ENCODE data around the gene PSD4.
A peak's percentile ranks its signal among the peaks of the same experiment; 100 is the strongest.

Gene PSD4

DNA sequence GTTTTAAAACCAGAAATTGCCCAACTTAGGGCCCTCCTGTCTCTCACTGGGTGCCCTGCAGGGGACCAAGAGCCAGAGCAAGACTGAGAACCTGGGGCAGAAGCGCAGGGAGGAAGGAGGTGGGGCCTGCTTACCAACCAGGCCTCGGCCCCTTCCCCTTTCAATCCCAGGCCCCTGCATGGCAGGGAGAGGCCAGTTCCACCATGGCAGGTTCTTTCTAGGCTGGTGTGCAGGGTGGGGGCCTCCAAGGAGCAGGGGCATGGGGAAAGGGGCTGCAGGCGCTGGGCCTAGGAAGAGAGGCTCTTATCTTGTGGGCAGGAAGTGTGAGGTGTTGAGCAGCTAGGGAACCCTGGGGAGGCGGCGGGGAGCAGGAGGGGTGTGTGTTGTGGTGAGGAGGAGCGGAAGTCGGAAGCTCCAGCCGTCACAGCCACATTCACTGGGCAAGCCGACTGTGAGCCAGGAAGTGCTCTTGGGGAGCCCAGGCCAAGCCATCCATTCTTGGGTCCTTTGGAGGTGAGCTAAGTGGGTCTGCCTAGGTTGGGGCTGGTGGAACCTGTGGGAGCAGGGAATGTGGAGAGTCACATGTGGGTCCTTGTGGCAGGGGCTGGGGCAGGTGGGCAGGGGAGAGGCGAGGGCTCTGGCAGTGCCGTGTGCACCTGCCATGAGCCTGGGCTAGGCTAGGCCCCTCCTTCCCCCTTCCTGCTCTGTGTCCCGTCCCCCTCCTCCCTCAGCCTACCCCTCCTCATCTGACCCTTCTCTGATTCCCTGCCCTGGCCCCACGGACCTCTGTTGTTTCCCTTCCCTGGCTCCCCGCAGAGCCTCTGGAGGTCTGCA, at the start of gene PSD4:
PSD4 (plus strand) TSS at position 430 of the 834 bp plus-strand sequence. CDS start 8,486 bp downstream, outside the sequence.
- peak; percentile 83 for DNase-seq (ENCODE audit: low read depth)

DNA sequence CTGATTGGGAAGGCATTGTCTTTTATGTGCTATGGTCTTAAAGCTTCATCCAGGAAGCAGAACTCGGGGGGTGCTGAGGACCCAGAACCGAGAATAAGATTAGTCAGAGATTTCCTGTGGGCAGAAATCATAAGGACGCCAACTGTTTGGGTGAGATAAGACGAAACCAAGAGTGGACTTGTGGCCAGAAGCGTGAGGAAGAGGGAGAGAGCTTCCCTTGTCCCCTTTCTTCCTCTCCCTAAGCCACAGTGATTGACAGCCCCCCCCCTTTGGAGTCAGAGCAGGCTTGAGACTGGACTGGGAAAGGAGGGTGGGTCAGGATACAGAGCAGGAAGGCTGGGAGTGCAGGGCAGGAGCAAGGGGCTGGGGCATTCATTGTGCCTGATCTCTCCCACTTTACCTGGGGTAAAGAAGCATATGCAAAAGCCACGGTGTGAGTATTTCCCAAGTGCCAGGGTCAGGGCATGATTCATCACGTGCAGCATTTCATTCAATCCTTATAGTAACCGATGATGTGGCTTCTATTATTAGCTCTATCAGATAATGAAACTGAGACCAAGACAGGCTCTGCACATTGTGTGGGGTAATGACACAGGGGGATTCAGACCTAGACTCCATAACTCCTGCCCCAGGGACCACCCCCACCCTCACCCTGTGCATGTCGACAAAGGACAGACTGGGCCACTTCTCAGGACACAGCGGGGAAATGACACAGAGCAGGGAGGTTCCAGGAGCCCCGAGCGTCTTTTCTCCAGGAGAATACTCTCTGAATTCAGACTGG, 49.4 kb upstream of the PSD4 start:
- no peak for DNase-seq (ENCODE audit: low read depth)

DNA sequence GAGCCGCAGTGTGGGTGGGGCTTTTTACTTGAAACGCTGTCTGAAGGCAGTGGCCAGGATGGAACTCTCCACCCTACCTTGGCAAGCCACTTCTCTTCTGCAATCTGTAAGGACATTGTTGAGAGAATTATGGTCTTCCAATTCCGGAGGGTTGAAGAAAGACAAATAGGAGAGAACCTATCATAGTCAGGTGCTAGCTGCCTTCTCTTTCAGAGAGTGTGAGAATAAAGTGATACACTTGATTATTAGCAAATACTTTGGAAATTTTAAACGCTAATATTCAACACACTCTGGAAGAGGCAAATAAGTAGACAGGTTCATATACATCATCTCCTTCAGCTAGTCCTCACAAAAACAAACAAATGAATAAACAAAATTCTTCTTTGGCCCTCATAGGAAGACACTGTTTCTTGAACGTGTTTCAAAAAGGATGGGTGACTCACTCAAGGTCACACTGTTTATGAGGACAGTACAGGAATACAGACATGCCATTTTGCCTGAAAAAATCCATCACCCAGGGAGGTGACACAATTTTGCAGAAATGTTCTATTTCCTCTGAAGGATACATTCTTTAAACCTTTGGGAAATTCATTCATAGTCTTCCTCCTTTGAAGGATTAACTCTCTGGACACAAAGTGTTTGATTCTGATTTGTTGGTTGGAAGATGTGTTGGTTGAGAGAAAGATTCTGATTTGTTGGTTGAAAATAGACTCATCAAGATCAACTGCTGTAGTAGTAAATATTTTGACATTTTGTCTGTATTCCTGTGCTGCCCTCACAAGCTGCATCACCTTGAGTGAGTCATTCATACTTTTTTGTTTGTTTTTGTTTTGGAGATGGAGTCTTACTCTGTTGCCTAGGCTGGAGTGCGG, 48.6 kb upstream of the PSD4 start:
- no peak for DNase-seq (ENCODE audit: low read depth)

DNA sequence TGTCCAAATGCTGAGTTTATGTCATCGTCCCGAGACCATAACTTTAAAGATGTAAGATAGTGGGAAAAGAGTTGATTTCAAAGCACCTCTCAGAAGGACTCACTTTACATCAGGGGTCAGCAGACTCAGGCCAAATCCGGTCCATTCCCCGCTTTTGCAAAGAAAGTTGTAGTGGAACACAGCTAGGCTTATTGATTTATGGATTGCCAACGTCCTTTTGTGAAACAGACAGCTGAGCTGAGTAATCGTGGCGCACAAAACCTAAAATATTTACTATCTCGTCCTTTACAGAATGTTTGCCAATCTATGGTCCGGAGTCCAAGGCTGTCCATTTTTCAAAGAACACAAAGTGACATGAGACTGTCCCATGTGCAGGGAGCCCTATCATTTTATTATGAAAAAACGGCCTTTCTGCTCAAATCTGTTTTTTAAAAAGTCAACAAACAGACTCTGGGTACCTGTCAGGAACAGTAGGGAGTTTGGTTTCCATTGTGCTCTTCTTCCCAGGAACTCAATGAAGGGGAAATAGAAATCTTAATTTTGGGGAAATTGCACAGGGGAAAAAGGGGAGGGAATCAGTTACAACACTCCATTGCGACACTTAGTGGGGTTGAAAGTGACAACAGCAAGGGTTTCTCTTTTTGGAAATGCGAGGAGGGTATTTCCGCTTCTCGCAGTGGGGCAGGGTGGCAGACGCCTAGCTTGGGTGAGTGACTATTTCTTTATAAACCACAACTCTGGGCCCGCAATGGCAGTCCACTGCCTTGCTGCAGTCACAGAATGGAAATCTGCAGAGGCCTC, 46.7 kb upstream of the PSD4 start, which contains the start of gene IL1RN:
IL1RN (plus strand) TSS at position 754 of the 801 bp plus-strand sequence; CDS start at position 781, 27 bp downstream.
- no peak for DNase-seq (ENCODE audit: low read depth)

DNA sequence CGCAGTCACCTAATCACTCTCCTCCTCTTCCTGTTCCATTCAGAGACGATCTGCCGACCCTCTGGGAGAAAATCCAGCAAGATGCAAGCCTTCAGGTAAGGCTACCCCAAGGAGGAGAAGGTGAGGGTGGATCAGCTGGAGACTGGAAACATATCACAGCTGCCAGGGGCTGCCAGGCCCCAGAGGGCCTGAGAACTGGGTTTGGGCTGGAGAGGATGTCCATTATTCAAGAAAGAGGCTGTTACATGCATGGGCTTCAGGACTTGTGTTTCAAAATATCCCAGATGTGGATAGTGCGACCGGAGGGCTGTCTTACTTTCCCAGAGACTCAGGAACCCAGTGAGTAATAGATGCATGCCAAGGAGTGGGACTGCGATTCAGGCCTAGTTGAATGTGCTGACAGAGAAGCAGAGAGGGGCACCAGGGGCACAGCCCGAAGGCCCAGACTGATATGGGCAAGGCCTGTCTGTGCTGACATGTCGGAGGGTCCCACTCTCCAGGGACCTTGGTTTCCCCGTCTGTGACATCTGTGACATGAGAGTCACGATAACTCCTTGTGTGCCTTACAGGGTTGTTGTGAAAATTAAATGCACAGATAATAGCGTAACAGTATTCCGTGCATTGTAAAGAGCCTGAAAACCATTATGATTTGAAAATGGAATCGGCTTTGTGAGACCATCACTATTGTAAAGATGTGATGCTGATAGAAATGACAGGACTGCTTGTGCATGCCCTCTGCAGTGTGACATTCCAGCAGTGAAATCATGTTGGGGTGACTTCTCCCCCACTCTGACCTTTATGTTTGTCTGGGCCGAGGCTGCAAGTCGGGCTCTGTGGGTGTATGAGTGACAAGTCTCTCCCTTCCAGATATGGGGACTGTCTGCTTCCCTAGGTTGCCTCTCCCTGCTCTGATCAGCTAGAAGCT, 45.9 kb upstream of the PSD4 start:
- DNase-seq (ENCODE audit: low read depth), result no peak

DNA sequence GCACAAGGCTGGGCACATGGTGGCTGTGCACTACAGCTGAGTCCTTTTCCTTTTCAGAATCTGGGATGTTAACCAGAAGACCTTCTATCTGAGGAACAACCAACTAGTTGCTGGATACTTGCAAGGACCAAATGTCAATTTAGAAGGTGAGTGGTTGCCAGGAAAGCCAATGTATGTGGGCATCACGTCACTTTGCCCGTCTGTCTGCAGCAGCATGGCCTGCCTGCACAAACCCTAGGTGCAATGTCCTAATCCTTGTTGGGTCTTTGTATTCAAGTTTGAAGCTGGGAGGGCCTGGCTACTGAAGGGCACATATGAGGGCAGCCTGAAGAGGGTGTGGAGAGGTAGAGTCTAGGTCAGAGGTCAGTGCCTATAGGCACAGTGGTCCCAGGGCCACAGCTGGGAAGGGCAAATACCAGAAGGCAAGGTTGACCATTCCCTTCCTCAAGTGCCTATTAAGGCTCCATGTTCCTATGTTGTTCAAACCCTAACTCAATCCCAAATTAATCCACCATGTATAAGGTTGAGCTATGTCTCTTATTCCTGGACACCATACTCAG, 44.2 kb upstream of the PSD4 start:
- DNase-seq (ENCODE audit: low read depth), result no peak

DNA sequence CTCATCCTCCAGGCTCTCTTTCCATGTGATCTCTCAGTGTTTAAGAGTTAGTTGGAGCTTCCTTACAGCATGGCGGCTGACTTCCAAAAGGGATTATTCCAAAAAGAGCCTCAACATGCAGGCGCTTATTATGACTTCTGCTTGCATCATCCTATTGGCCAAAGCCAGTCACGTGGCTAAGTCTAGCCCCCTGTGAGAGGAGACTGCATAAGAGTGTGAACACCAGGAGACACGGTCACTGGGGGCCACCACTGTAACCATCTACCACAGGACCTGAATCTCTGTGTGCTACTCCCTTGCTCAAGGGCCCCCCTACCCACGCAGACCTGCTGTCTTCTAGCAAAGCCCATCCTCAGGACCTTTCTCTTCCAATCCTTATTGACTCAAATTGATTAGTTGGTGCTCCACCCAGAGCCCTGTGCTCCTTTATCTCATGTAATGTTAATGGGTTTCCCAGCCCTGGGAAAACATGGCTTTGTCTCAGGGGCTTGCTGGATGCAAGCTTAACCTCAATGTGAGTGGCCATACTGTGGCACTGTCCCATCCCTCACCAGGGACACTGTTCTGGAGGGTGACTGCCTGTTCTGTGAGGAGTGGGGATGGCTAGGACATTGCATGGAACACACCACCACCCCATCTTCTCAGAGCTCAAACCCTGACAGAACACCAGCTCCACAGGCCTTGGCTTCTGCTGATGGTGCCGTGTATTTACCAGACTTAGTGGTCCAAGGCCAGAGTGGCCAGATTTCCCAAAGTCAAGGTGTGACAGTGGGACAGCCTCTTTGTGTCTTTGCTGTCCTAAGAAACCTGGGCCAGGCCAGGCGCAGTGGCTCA, 42.2 kb upstream of the PSD4 start:
- no peak for DNase-seq (ENCODE audit: low read depth)

DNA sequence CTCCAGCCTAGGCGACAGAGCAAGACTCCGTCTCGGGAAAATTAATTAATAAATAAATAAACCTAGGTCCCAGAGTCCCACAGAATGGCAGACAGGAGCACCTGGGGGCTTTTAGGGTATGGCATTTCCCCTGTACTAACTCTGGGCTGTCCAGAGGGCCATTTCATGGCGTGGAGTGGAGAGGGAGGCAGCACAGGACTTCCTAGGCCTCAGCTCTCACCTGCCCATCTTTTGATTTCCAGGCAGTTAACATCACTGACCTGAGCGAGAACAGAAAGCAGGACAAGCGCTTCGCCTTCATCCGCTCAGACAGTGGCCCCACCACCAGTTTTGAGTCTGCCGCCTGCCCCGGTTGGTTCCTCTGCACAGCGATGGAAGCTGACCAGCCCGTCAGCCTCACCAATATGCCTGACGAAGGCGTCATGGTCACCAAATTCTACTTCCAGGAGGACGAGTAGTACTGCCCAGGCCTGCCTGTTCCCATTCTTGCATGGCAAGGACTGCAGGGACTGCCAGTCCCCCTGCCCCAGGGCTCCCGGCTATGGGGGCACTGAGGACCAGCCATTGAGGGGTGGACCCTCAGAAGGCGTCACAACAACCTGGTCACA, 41.3 kb upstream of the PSD4 start:
- no peak for DNase-seq (ENCODE audit: low read depth)

DNA sequence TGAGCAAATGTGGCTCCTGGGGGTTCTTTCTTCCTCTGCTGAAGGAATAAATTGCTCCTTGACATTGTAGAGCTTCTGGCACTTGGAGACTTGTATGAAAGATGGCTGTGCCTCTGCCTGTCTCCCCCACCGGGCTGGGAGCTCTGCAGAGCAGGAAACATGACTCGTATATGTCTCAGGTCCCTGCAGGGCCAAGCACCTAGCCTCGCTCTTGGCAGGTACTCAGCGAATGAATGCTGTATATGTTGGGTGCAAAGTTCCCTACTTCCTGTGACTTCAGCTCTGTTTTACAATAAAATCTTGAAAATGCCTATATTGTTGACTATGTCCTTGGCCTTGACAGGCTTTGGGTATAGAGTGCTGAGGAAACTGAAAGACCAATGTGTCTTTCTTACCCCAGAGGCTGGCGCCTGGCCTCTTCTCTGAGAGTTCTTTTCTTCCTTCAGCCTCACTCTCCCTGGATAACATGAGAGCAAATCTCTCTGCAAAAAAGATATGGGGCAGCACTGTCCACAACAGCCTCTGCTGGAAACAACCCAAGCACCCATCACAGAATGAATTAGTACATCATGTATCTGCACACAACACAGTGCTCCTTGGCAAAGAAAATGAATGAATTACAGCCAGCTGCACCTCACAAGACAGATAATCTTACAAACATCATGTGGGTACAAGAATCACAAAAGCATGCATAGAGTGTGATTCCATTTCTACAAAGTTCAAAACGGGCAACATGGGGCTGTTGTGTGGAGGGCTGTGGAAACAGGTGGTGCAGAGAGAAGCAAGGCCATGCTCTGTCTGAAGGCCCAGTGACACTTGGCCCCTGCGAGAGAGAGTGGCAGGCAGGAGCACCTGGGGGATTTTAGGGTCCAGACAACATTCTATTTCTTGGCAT, 39.8 kb upstream of the PSD4 start:
- DNase-seq (ENCODE audit: low read depth), result no peak

DNA sequence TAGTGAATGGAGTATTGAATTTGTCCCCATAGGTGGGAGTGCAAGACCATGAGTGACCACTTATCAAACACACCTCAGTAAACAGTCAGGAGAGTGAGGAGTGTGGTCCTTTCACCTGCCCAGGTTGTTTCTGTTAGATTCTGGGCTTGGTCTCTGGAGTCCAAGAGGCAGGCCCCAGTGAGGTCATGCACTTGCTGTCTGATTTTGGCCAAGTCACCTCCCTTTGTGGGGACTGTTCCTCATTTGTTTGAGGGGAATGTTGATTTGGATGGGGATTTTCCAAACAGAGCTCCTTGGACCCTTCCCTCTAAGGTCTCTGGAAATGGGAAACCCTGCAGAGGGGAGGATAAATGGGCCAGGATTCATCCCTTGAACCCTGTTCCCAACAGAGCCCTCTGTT, 39.1 kb upstream of the PSD4 start:
- no peak for DNase-seq (ENCODE audit: low read depth)

DNA sequence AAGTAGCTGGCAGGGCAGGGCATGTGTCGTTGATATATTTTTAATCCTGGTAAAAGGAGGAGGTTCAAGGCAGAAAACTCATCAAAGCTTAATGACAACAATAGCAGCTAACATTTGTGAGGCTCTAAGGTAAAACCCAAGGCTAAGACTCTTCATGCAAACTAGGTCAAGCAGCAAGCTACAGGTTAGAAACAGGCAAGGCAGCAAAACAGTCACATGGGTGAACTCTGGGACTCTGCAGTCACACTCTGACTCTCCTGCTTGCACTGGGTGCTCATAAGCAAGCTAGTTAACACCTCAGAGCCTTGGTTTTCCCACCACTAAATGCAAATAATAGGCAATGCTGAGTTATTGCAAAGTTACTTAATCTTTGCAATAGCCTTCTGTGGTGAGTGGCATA, 38.5 kb upstream of the PSD4 start:
- no peak for DNase-seq (ENCODE audit: low read depth)

DNA sequence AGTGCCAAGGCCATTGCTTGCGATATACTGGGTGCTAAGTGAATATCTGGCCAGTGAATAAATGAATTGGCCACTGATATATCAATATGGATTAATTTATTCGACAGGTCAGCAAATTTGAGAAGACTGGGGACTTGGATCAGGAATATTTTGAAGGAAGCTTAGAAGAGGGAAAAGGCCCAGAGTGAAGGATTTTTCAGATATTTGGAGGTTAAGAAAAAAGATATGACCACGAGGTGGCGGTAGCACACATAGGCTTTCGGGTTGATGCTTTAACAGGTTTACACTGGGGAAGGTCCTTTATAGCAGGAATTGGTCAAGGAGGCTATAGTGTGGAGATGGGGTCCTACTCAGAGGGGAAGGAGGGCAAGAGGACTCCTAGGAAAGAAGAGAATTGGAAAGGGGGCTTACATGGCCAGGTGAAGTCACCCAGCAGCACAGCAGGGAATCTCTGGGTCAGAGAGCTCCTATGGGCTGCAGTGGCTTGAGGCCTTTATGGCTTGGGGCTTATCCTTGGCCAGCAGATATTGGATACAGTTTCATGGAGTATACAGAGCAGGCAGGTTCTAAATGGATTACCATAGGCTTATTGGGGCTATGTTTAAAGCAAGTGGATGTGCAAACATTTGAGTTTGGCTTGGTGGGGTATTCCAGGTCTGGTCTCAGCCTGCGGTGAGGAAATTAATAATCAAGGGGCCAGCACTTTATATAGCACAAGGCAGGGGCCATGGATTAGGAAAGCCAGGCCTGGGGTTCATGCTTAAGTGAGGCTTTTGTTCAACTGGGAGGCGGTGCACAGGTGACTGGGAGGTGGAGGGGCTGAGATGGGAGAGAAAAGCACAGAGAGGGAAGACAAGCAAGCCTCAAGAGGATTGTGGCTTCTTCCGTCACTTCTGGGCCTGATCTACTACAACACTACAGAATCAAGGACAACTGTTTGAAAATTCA, 36.7 kb upstream of the PSD4 start:
- DNase-seq (ENCODE audit: low read depth), result no peak

DNA sequence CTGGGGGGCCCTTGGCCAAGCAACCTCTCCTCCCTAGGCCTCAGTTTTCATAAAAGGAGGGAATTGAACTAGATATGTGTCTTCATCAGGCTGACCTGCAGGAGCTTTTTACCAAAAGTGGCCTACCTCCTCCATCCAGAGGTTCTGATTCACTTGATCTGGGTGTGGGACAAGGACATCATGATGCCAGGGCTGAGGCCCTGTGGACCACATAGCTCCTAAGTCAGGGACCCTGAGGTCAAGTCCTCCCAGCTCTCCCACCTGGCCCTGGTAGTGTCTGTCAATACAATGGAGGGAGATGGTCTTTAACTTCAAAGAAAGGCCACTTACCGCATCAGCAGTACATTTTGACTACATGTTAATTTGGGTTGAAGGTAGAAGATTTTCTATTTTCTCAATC, 35.9 kb upstream of the PSD4 start:
- DNase-seq (ENCODE audit: low read depth), result no peak

DNA sequence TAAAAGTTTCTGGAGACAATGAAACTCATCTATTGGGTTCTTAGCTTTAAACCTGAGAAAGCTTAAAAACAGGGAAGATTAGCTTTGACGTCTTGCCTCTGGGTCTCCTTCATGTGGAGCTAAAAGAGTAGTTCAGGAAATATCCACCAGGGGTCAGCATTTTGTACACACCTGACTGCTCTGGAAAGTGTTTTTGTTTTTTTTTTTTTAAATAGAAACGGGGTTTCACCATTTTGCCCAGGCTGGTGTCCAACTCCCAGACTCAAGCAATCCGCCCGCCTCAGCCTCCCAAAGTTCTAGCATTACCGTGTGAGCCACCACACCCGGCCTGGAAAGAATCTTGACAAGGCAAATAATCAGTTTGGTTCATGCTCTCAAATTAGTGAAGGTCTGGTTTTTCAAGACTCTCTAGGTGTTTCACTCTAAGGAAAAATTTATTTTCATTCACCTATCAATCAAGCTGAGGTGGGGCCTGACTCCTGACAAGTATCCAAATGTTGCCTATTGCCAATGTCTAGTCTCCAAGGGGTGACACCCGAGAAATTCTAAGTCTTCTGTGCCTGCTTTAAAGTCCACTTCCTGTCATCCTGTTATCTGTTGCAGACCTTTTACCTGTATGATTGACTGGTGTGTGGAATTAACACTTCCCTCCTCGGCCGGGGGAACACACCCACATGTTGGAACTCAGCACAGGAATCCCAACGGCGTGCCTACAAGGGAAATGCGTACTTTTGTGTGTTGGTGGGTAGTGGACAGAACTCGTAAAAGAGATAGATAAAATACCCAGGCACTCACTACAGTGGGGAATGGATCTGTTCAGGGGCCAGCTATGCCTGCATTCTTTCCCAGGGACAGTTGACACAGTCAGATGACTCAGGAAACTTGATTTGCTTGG, 35.1 kb upstream of the PSD4 start:
- no peak for DNase-seq (ENCODE audit: low read depth)

DNA sequence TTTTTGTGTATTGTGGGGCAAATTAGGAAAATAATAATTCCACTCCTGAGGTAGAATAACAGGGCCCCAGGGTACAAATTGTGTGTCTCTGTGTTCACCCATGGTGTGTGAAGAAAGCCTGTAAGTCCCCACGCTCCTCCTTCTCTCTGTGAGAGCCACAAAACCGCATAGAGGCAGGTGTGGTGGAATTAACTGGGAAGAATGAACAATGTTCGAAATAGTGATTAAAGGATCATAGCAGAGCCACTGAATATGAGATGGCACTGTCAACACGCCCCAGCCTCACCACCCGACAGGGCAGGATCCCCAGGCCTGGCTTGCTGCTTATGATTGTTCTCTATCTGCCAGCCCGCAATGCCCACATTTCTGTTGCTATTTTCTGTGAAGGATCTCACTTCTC, 32.3 kb upstream of the PSD4 start:
- no peak for DNase-seq (ENCODE audit: low read depth)
